Smooth muscle cell (in vitro differentiated cells): Measurements from ENCODE around the gene CNTN2. TPM values are rescaled to one million over a fixed set of nuclear protein-coding genes. Genes with fewer than 3 reads are reported as not detected.

Source experiments
- DNase-seq: peaks from one replicate; lab custom pipeline; 2025; ENCODE audit not compliant: unreplicated experiment; lab: John Stamatoyannopoulos, UW
- H2AFZ ChIP-seq: fragments of 200-600 bp; sonication (generic); 2 replicates; pipeline ENCODE4 v1.6.0; 2016; ENCODE audit warnings: antibody characterized with exemption, low read depth, mild to moderate bottlenecking
- H3F3A ChIP-seq: fragments of 200-600 bp; sonication (generic); 2 replicates; pipeline ENCODE4 v1.6.0; 2017; ENCODE audit warnings: antibody characterized with exemption, low read depth
- H3K27ac ChIP-seq: fragments of 200-600 bp; sonication (generic); 2 replicates; pipeline ENCODE4 v1.5.1; 2016; ENCODE audit warnings: low read depth, mild to moderate bottlenecking
- H3K27me3 ChIP-seq: fragments of 200-600 bp; sonication (generic); 2 replicates; pipeline ENCODE4 v1.6.1; 2016; ENCODE audit warnings: low read depth, mild to moderate bottlenecking
- H3K36me3 ChIP-seq: fragments of 200-600 bp; sonication (generic); 2 replicates; pipeline ENCODE4 v1.5.1; 2016; ENCODE audit warnings: low read depth
- H3K4me1 ChIP-seq: fragments of 200-600 bp; sonication (generic); 2 replicates; pipeline ENCODE4 v1.5.1; 2016; ENCODE audit warnings: low read depth
- H3K4me2 ChIP-seq: fragments of 200-600 bp; sonication (generic); 2 replicates; pipeline ENCODE4 v1.6.0; 2016; ENCODE audit warnings: mild to moderate bottlenecking
- H3K4me3 ChIP-seq: fragments of 200-600 bp; sonication (generic); 2 replicates; pipeline ENCODE4 v1.5.1; 2016; ENCODE audit warnings: mild to moderate bottlenecking
- H3K79me2 ChIP-seq: fragments of 200-600 bp; sonication (generic); 2 replicates; pipeline ENCODE4 v1.6.0; 2016; ENCODE audit warnings: low read depth, mild to moderate bottlenecking
- H3K9ac ChIP-seq: fragments of 200-600 bp; sonication (generic); 2 replicates; pipeline ENCODE4 v1.6.0; 2016; ENCODE audit warnings: low read depth
- H3K9me3 ChIP-seq: fragments of 200-600 bp; sonication (generic); replicated peaks from 2 replicates; pipeline ENCODE4 v1.5.1; 2016; ENCODE audit warnings: low read depth
- H4K20me1 ChIP-seq: fragments of 200-600 bp; sonication (generic); 2 replicates; pipeline ENCODE4 v1.6.0; 2016; ENCODE audit warnings: low read depth
- WGBS: methylation state at CpG from one replicate; pipeline ENCODE4 v1.1.7; 2016; ENCODE audit warnings: low lambda C conversion rate; 5-methylcytosine and 5-hydroxymethylcytosine counted together
- polyA plus RNA-seq: library from polyadenylated mRNA; unstranded; fragments of >200 nt; fragmentation: Nextera tagmentation; extraction: Ambion mirVana; gene quantifications from 2 replicates; pipeline ENCODE4 v1.2.1, GENCODE V29; 2016
- total RNA-seq: library from RNA; depleted of rRNA; stranded (reverse); fragments of >200 nt; gene quantifications from 2 replicates; pipeline ENCODE4 v1.2.3, GENCODE V29; 2014
- TF ChIP-seq, protein P1 (sequence below): fragments of 200-600 bp; sonication (generic); IDR thresholded peaks from 2 replicates; pipeline ENCODE4 v1.5.1; 2017; ENCODE audit warnings: borderline replicate concordance, mild to moderate bottlenecking, antibody characterized with exemption; ENCODE audit not compliant: insufficient read depth, poor library complexity, severe bottlenecking

CNTN2 gene
- total and polyA plus RNA-seq, 2 experiments from 2014 or later: not detected

DNA sequence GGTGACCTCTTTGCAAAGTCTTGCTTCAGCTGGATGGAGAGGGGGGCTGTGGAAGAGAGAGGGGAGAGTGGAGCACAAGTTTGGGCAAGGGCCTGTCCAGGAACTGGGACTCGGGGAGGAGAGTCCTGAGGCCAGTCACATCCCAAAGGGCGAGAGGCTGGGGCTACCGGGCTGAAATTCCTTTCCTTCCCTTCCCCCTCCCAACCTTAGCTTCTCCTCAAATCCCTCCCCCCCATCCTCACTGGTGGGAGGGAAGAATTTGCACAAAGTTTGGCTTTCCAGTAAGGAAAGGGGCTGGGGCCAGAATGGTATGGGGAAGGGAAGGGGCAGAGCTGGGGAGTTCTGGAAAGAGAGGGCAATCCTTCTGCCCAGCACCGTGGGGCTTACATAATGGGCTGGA is 854 bp downstream of the CNTN2 start:
- no peaks in the 10 kb centered on the region for H3F3A ChIP-seq
- H3K9me3 ChIP-seq: no peaks in the 10 kb centered on the region
- WGBS: 64% methylated on average over 3 of the region's 4 CpGs
- peaks cover 19% of the 10 kb centered on the region for H3K4me1 ChIP-seq
- H3K79me2 ChIP-seq: no peaks in the 10 kb centered on the region
- H3K36me3 ChIP-seq: no peaks in the 10 kb centered on the region
- H3K9ac ChIP-seq: no peak overlapping the region
- no peak overlapping the region for H3K4me3 ChIP-seq
- TF ChIP-seq, protein P1, sequence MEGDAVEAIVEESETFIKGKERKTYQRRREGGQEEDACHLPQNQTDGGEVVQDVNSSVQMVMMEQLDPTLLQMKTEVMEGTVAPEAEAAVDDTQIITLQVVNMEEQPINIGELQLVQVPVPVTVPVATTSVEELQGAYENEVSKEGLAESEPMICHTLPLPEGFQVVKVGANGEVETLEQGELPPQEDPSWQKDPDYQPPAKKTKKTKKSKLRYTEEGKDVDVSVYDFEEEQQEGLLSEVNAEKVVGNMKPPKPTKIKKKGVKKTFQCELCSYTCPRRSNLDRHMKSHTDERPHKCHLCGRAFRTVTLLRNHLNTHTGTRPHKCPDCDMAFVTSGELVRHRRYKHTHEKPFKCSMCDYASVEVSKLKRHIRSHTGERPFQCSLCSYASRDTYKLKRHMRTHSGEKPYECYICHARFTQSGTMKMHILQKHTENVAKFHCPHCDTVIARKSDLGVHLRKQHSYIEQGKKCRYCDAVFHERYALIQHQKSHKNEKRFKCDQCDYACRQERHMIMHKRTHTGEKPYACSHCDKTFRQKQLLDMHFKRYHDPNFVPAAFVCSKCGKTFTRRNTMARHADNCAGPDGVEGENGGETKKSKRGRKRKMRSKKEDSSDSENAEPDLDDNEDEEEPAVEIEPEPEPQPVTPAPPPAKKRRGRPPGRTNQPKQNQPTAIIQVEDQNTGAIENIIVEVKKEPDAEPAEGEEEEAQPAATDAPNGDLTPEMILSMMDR: no peak
- H3K27me3 ChIP-seq: peaks cover 92% of the 10 kb centered on the region
- DNase-seq: no peak
- H2AFZ ChIP-seq: no peak overlapping the region
- no peak overlapping the region for H3K27ac ChIP-seq
- H4K20me1 ChIP-seq: no peaks in the 10 kb centered on the region
- H3K4me2 ChIP-seq: no peak overlapping the region

DNA sequence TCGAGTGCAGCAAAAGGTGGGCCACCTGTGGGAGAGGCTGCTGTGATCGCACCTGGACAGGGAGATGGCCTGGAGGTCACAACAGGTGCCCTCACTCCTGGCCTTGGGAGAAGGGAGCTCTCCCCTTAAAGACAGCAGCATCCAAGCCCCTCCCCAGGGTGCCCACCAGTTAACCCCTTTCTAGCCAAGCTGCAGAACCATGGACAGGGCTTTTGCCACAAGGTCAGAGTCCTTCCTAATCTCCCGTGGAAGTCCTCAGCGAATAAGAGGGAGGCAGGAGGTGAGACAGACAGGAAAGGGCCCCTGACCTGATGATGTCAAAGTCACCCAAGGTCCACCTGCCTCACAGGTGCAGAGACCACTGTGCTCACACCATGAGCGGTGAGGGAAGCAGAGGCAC is 1.7 kb downstream of the CNTN2 start:
- Histone ChIP-seq H4K20me1 (no peaks in the 10 kb centered on the region), H3K79me2 (no peaks in the 10 kb centered on the region), H3K4me1 (peaks cover 19% of the 10 kb centered on the region), H2AFZ (no peak overlapping the region), H3K27ac (no peak overlapping the region), H3K4me2 (no peak overlapping the region), H3K36me3 (no peaks in the 10 kb centered on the region), H3K9ac (no peak overlapping the region), H3K9me3 (no peaks in the 10 kb centered on the region), H3K4me3 (no peak overlapping the region), H3F3A (no peaks in the 10 kb centered on the region), H3K27me3 (peaks cover 83% of the 10 kb centered on the region)
- TF ChIP-seq, protein P1: no peak
- 73% methylated on average over 5 of the region's 5 CpGs for WGBS
- no peak for DNase-seq

DNA sequence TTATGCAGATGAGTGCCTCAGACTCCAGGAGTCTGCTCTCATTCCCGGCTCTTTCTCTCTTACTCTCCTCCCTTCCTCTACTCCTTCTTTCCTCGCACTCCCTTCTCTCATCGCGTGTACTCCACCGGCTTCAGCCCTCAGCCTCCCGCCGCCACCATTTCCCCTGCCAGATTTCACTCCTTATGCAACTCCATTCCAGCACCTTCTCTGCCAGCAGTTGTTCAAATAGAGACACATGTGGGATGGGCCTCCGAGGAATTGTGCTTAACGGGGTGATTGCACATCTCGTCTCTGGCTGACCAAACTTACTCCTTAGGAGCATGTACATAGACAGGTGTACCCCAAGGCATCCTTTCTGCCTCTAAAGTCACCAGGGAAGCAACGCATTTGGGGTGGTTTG is 2.1 kb downstream of the CNTN2 start:
- no peaks in the 10 kb centered on the region for H4K20me1 ChIP-seq
- DNase-seq: no peak
- peaks cover 79% of the 10 kb centered on the region for H3K27me3 ChIP-seq
- no peak overlapping the region for H3K27ac ChIP-seq
- no peak overlapping the region for H2AFZ ChIP-seq
- H3K36me3 ChIP-seq: no peaks in the 10 kb centered on the region
- peaks cover 19% of the 10 kb centered on the region for H3K4me1 ChIP-seq
- WGBS: 67% methylated on average over 11 of the region's 11 CpGs
- TF ChIP-seq, protein P1: no peak
- H3K9ac ChIP-seq: no peak overlapping the region
- no peaks in the 10 kb centered on the region for H3K9me3 ChIP-seq
- no peak overlapping the region for H3K4me2 ChIP-seq
- H3K79me2 ChIP-seq: no peaks in the 10 kb centered on the region
- no peak overlapping the region for H3K4me3 ChIP-seq
- H3F3A ChIP-seq: no peaks in the 10 kb centered on the region

DNA sequence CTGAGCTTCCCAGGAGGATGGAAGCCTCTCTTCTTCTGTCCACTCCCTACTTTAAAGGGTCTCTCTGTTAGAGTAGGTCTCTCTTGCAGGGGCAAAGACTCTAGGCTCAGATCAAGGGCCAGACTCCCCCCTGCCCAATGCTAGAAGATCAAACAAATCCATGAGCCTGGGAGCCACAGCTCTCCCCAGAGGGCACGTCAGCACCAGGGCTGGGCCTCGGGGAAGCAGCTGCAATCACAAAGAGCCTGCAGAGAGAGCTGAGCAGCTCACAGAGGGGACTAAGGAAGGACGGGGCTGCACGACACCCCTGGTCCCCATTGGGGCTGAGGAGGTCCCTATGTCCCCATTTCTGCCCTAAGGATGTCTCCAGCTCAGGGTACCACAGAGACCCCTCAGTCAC is 3.9 kb downstream of the CNTN2 start:
- no peaks in the 10 kb centered on the region for H3K36me3 ChIP-seq
- H2AFZ ChIP-seq: no peak overlapping the region
- H3K4me3 ChIP-seq: no peak overlapping the region
- no peak overlapping the region for H3K27ac ChIP-seq
- 57% methylated on average over 4 of the region's 4 CpGs for WGBS
- no peaks in the 10 kb centered on the region for H3K79me2 ChIP-seq
- H3K9me3 ChIP-seq: no peaks in the 10 kb centered on the region
- H4K20me1 ChIP-seq: no peaks in the 10 kb centered on the region
- no peak overlapping the region for H3K9ac ChIP-seq
- no peaks in the 10 kb centered on the region for H3F3A ChIP-seq
- H3K4me2 ChIP-seq: no peak overlapping the region
- no peak for DNase-seq
- TF ChIP-seq, protein P1: no peak
- peaks cover 19% of the 10 kb centered on the region for H3K4me1 ChIP-seq
- peaks cover 62% of the 10 kb centered on the region for H3K27me3 ChIP-seq
